Neural cell (in vitro differentiated cells): ENCODE results near the gene IFI27. TPM values are rescaled to one million over a fixed set of nuclear protein-coding genes. Genes with fewer than 3 reads are reported as not detected.

Experiments
- H2AFZ ChIP-seq: fragments of 200-600, 300-800 bp; sonication (generic), shearing (Covaris generic); 2 replicates; pipeline ENCODE4 v1.6.0; 2014; ENCODE audit warnings: low read depth, mild to moderate bottlenecking, antibody characterized with exemption, low read length, moderate library complexity
- H3F3A ChIP-seq: fragments of 200-600 bp; shearing (Covaris generic); 2 replicates; pipeline ENCODE4 v1.6.1; 2016; ENCODE audit warnings: mild to moderate bottlenecking, moderate library complexity, mixed read lengths, antibody characterized with exemption, low read length; ENCODE audit not compliant: insufficient read depth, poor library complexity, severe bottlenecking
- H3K27ac ChIP-seq: fragments of 200-600, 300-800 bp; sonication (generic), shearing (Covaris generic); 2 replicates; pipeline ENCODE4 v1.5.1; 2014; ENCODE audit warnings: mild to moderate bottlenecking, low read length, moderate library complexity
- H3K27me3 ChIP-seq: fragments of 300-800, 200-600 bp; sonication (generic), shearing (Covaris generic); 2 replicates; pipeline ENCODE4 v1.6.0; 2014; ENCODE audit warnings: mild to moderate bottlenecking, low read depth, low read length, moderate library complexity; ENCODE audit not compliant: insufficient read depth
- H3K36me3 ChIP-seq: fragments of 300-800, 200-600 bp; sonication (generic), shearing (Covaris generic); 2 replicates; pipeline ENCODE4 v1.5.1; 2014; ENCODE audit warnings: mild to moderate bottlenecking, antibody characterized with exemption, low read length, moderate library complexity; ENCODE audit not compliant: insufficient read depth
- H3K4me2 ChIP-seq: fragments of 300-800, 200-600 bp; sonication (generic), shearing (Covaris generic); 2 replicates; pipeline ENCODE4 v1.6.0; 2014; ENCODE audit warnings: mild to moderate bottlenecking, low read length
- H3K4me3 ChIP-seq: fragments of 300-800, 200-600 bp; sonication (generic), shearing (Covaris generic); 2 replicates; pipeline ENCODE4 v1.5.1; 2014; ENCODE audit warnings: mild to moderate bottlenecking, low read length, moderate library complexity
- H3K79me2 ChIP-seq: fragments of 200-600 bp; shearing (Covaris generic); replicated peaks from 2 replicates; pipeline ENCODE4 v1.6.0; 2014; ENCODE audit warnings: mild to moderate bottlenecking, low read length, moderate library complexity; ENCODE audit not compliant: insufficient read depth
- H3K9ac ChIP-seq: fragments of 300-800, 200-600 bp; sonication (generic), shearing (Covaris generic); 2 replicates; pipeline ENCODE4 v1.6.1; 2016; ENCODE audit warnings: mild to moderate bottlenecking, low read length, mixed read lengths
- H3K9me2 ChIP-seq: fragments of 200-600 bp; shearing (Covaris generic); 2 replicates; pipeline ENCODE4 v1.6.1; 2016; ENCODE audit warnings: mild to moderate bottlenecking, low read length, mixed read lengths; ENCODE audit not compliant: insufficient read depth
- H3K9me3 ChIP-seq: fragments of 200-600, 300-800 bp; sonication (generic), shearing (Covaris generic); 2 replicates; pipeline ENCODE4 v1.6.1; 2016; ENCODE audit warnings: mild to moderate bottlenecking, mixed run types, low read length, moderate library complexity, mixed read lengths
- H4K20me1 ChIP-seq: fragments of 200-600 bp; shearing (Covaris generic); 2 replicates; pipeline ENCODE4 v1.6.1; 2016; ENCODE audit warnings: mild to moderate bottlenecking, mixed run types; ENCODE audit not compliant: insufficient read depth
- CTCF ChIP-seq: fragments of 450-650 bp; IDR thresholded peaks from 2 replicates; pipeline ENCODE4 v1.5.1; 2014; ENCODE audit warnings: antibody characterized with exemption, mild to moderate bottlenecking, moderate library complexity; ENCODE audit not compliant: poor library complexity, severe bottlenecking
- EP300 ChIP-seq: fragments of 450-650 bp; conservative IDR thresholded peaks from 2 replicates; pipeline ENCODE4 v1.6.1; 2014; ENCODE audit warnings: antibody characterized with exemption, mild to moderate bottlenecking, moderate library complexity; ENCODE audit not compliant: poor library complexity, severe bottlenecking
- EZH2 ChIP-seq: fragments of 200-600, 300-800 bp; shearing (Covaris generic), sonication (generic); IDR thresholded peaks from 2 replicates; pipeline ENCODE4 v1.6.1; 2014; ENCODE audit warnings: antibody characterized with exemption, low read length, borderline replicate concordance, mild to moderate bottlenecking; ENCODE audit not compliant: insufficient read depth, poor library complexity, severe bottlenecking
- MXI1 ChIP-seq: fragments of 450-650 bp; conservative IDR thresholded peaks from 2 replicates; pipeline ENCODE4 v1.6.1; 2014; ENCODE audit warnings: antibody characterized with exemption, mild to moderate bottlenecking; ENCODE audit not compliant: poor library complexity, severe bottlenecking
- POLR2AphosphoS5 ChIP-seq: IDR thresholded peaks from 2 replicates; pipeline ENCODE4 v1.6.1; 2012
- RAD21 ChIP-seq: fragments of 450-650 bp; conservative IDR thresholded peaks from 2 replicates; pipeline ENCODE4 v1.6.1; 2014; ENCODE audit warnings: antibody characterized with exemption, mild to moderate bottlenecking, moderate library complexity
- REST ChIP-seq: IDR thresholded peaks from 2 replicates; pipeline ENCODE4 v1.6.1; 2012; ENCODE audit warnings: borderline replicate concordance
- SMC3 ChIP-seq: fragments of 450-650 bp; conservative IDR thresholded peaks from 2 replicates; pipeline ENCODE4 v1.6.1; 2014; ENCODE audit warnings: antibody characterized with exemption, mild to moderate bottlenecking, moderate library complexity; ENCODE audit not compliant: poor library complexity
- TAF1 ChIP-seq: IDR thresholded peaks from 2 replicates; pipeline ENCODE4 v1.6.1; 2012; ENCODE audit warnings: low read depth
- polyA plus RNA-seq: library from polyadenylated mRNA; depleted of rRNA; stranded (reverse); fragments of >200 nt; gene quantifications from 2 replicates; pipeline ENCODE4 v1.2.3, GENCODE V29; 2014

The IFI27 gene
- polyA plus RNA-seq, 1 donor from 2014 or later, result 2.2 TPM

GRCh38 chr14:94077823-94078222, 32.7 kb upstream of the IFI27 start:
- Histone ChIP-seq H2AFZ (no peak overlapping the region), H3K4me2 (peak overlapping the region; percentile 50), H3K9ac (no peak overlapping the region), H4K20me1 (no peaks in the 10 kb centered on the region), H3K27me3 (no peaks in the 10 kb centered on the region), H3K9me3 (no peaks in the 10 kb centered on the region), H3K36me3 (peaks cover 15% of the 10 kb centered on the region), H3K9me2 (no peaks in the 10 kb centered on the region), H3K27ac (no peak overlapping the region), H3F3A (no peaks in the 10 kb centered on the region), H3K4me3 (peak overlapping the region; percentile 91), H3K79me2 (peaks cover 84% of the 10 kb centered on the region)
- TF ChIP-seq TAF1 (no peak), CTCF (no peak), SMC3 (no peak), RAD21 (no peak), REST (no peak), MXI1 (no peak), POLR2AphosphoS5 (no peak), EZH2 (no peak), EP300 (no peak)

GRCh38 chr14:94079891-94080620, 30.5 kb upstream of the IFI27 start:
- Histone ChIP-seq H3K9me3 (no peaks in the 10 kb centered on the region), H3F3A (no peaks in the 10 kb centered on the region), H3K36me3 (peaks cover 15% of the 10 kb centered on the region), H3K79me2 (peaks cover 62% of the 10 kb centered on the region), H3K27ac (peak overlapping the region; percentile 94), H3K9me2 (no peaks in the 10 kb centered on the region), H2AFZ (peak overlapping the region; percentile 58), H3K4me2 (peak overlapping the region; percentile 50), H4K20me1 (no peaks in the 10 kb centered on the region), H3K4me3 (peak overlapping the region; percentile 91), H3K27me3 (no peaks in the 10 kb centered on the region), H3K9ac (peak overlapping the region; percentile 97)
- TF ChIP-seq REST (no peak), MXI1 (no peak), POLR2AphosphoS5 (no peak), RAD21 (no peak), TAF1 (no peak), CTCF (no peak), EZH2 (no peak), SMC3 (no peak), EP300 (no peak)
